ENCODE results near the gene TMPRSS2.
"Not testable (repeated sequence)": the region's sequence is repeated elsewhere in the genome, so short reads cannot be mapped to it uniquely, and the experiment has no call there.

GRCh38 chr21:41417505-41417904 is 90.5 kb downstream of the TMPRSS2 start:
- not testable (repeated sequence) for TF ChIP-seq JUNB (CRISPR knock-in tag; IDR thresholded peaks at IDR 0.05; ENCODE audit: borderline replicate concordance); POLR2AphosphoS2 (IDR thresholded peaks at IDR 0.05; ENCODE audit: low read depth, low read length); POLR2AphosphoS5 (IDR thresholded peaks at IDR 0.05; ENCODE audit: low read depth, low read length); NFIC (IDR thresholded peaks at IDR 0.05; ENCODE audit: low read length); EP300 (IDR thresholded peaks at IDR 0.05; ENCODE audit: low read depth in 2 of 2, low read length in 2 of 2); EP300 (CRISPR knock-in tag; IDR thresholded peaks at IDR 0.05; ENCODE audit: borderline replicate concordance)

Measured in HepG2 (cell line).